Neural cell (in vitro differentiated cells): ENCODE data around the gene LAYN. TPM values are rescaled to one million over a fixed set of nuclear protein-coding genes. Genes with fewer than 3 reads are reported as not detected.

Experiments used
- H2AFZ ChIP-seq: fragments of 200-600, 300-800 bp; sonication (generic), shearing (Covaris generic); 2 replicates; pipeline ENCODE4 v1.6.0; 2014; ENCODE audit warnings: low read depth, mild to moderate bottlenecking, antibody characterized with exemption, low read length, moderate library complexity
- H3F3A ChIP-seq: fragments of 200-600 bp; shearing (Covaris generic); 2 replicates; pipeline ENCODE4 v1.6.1; 2016; ENCODE audit warnings: mild to moderate bottlenecking, moderate library complexity, mixed read lengths, antibody characterized with exemption, low read length; ENCODE audit not compliant: insufficient read depth, poor library complexity, severe bottlenecking
- H3K27ac ChIP-seq: fragments of 200-600, 300-800 bp; sonication (generic), shearing (Covaris generic); 2 replicates; pipeline ENCODE4 v1.5.1; 2014; ENCODE audit warnings: mild to moderate bottlenecking, low read length, moderate library complexity
- H3K27me3 ChIP-seq: fragments of 300-800, 200-600 bp; sonication (generic), shearing (Covaris generic); 2 replicates; pipeline ENCODE4 v1.6.0; 2014; ENCODE audit warnings: mild to moderate bottlenecking, low read depth, low read length, moderate library complexity; ENCODE audit not compliant: insufficient read depth
- H3K36me3 ChIP-seq: fragments of 300-800, 200-600 bp; sonication (generic), shearing (Covaris generic); 2 replicates; pipeline ENCODE4 v1.5.1; 2014; ENCODE audit warnings: mild to moderate bottlenecking, antibody characterized with exemption, low read length, moderate library complexity; ENCODE audit not compliant: insufficient read depth
- H3K4me2 ChIP-seq: fragments of 300-800, 200-600 bp; sonication (generic), shearing (Covaris generic); 2 replicates; pipeline ENCODE4 v1.6.0; 2014; ENCODE audit warnings: mild to moderate bottlenecking, low read length
- H3K4me3 ChIP-seq: fragments of 300-800, 200-600 bp; sonication (generic), shearing (Covaris generic); 2 replicates; pipeline ENCODE4 v1.5.1; 2014; ENCODE audit warnings: mild to moderate bottlenecking, low read length, moderate library complexity
- H3K79me2 ChIP-seq: fragments of 200-600 bp; shearing (Covaris generic); replicated peaks from 2 replicates; pipeline ENCODE4 v1.6.0; 2014; ENCODE audit warnings: mild to moderate bottlenecking, low read length, moderate library complexity; ENCODE audit not compliant: insufficient read depth
- H3K9ac ChIP-seq: fragments of 300-800, 200-600 bp; sonication (generic), shearing (Covaris generic); 2 replicates; pipeline ENCODE4 v1.6.1; 2016; ENCODE audit warnings: mild to moderate bottlenecking, low read length, mixed read lengths
- H3K9me2 ChIP-seq: fragments of 200-600 bp; shearing (Covaris generic); 2 replicates; pipeline ENCODE4 v1.6.1; 2016; ENCODE audit warnings: mild to moderate bottlenecking, low read length, mixed read lengths; ENCODE audit not compliant: insufficient read depth
- H3K9me3 ChIP-seq: fragments of 200-600, 300-800 bp; sonication (generic), shearing (Covaris generic); 2 replicates; pipeline ENCODE4 v1.6.1; 2016; ENCODE audit warnings: mild to moderate bottlenecking, mixed run types, low read length, moderate library complexity, mixed read lengths
- H4K20me1 ChIP-seq: fragments of 200-600 bp; shearing (Covaris generic); 2 replicates; pipeline ENCODE4 v1.6.1; 2016; ENCODE audit warnings: mild to moderate bottlenecking, mixed run types; ENCODE audit not compliant: insufficient read depth
- CTCF ChIP-seq: fragments of 450-650 bp; IDR thresholded peaks from 2 replicates; pipeline ENCODE4 v1.5.1; 2014; ENCODE audit warnings: antibody characterized with exemption, mild to moderate bottlenecking, moderate library complexity; ENCODE audit not compliant: poor library complexity, severe bottlenecking
- EP300 ChIP-seq: fragments of 450-650 bp; conservative IDR thresholded peaks from 2 replicates; pipeline ENCODE4 v1.6.1; 2014; ENCODE audit warnings: antibody characterized with exemption, mild to moderate bottlenecking, moderate library complexity; ENCODE audit not compliant: poor library complexity, severe bottlenecking
- EZH2 ChIP-seq: fragments of 200-600, 300-800 bp; shearing (Covaris generic), sonication (generic); IDR thresholded peaks from 2 replicates; pipeline ENCODE4 v1.6.1; 2014; ENCODE audit warnings: antibody characterized with exemption, low read length, borderline replicate concordance, mild to moderate bottlenecking; ENCODE audit not compliant: insufficient read depth, poor library complexity, severe bottlenecking
- MXI1 ChIP-seq: fragments of 450-650 bp; conservative IDR thresholded peaks from 2 replicates; pipeline ENCODE4 v1.6.1; 2014; ENCODE audit warnings: antibody characterized with exemption, mild to moderate bottlenecking; ENCODE audit not compliant: poor library complexity, severe bottlenecking
- POLR2AphosphoS5 ChIP-seq: IDR thresholded peaks from 2 replicates; pipeline ENCODE4 v1.6.1; 2012
- REST ChIP-seq: IDR thresholded peaks from 2 replicates; pipeline ENCODE4 v1.6.1; 2012; ENCODE audit warnings: borderline replicate concordance
- TAF1 ChIP-seq: IDR thresholded peaks from 2 replicates; pipeline ENCODE4 v1.6.1; 2012; ENCODE audit warnings: low read depth
- polyA plus RNA-seq: library from polyadenylated mRNA; depleted of rRNA; stranded (reverse); fragments of >200 nt; gene quantifications from 2 replicates; pipeline ENCODE4 v1.2.3, GENCODE V29; 2014

LAYN gene
- polyA plus RNA-seq, 1 donor from 2014 or later: not detected

GRCh38 chr11:111526501-111526900 is 14.0 kb upstream of the LAYN start:
- Histone ChIP-seq H3K79me2 (no peaks in the 10 kb centered on the region), H3K27ac (no peak overlapping the region), H3K9ac (no peak overlapping the region), H3K9me3 (no peaks in the 10 kb centered on the region), H3K4me3 (no peak overlapping the region), H3K9me2 (no peaks in the 10 kb centered on the region), H3F3A (no peaks in the 10 kb centered on the region), H3K27me3 (no peaks in the 10 kb centered on the region), H2AFZ (no peak overlapping the region), H4K20me1 (no peaks in the 10 kb centered on the region), H3K4me2 (no peak overlapping the region), H3K36me3 (no peaks in the 10 kb centered on the region)
- TF ChIP-seq EP300 (no peak), MXI1 (no peak)

GRCh38 chr11:111527279-111527678 is 13.2 kb upstream of the LAYN start:
- Histone ChIP-seq H3K27ac (no peak overlapping the region), H3K9ac (no peak overlapping the region), H3F3A (no peaks in the 10 kb centered on the region), H3K9me2 (no peaks in the 10 kb centered on the region), H3K9me3 (no peaks in the 10 kb centered on the region), H3K79me2 (no peaks in the 10 kb centered on the region), H2AFZ (no peak overlapping the region), H3K36me3 (no peaks in the 10 kb centered on the region), H3K4me3 (no peak overlapping the region), H3K27me3 (no peaks in the 10 kb centered on the region), H3K4me2 (no peak overlapping the region), H4K20me1 (no peaks in the 10 kb centered on the region)
- no peak for TF ChIP-seq TAF1
- no peak for TF ChIP-seq EZH2
- no peak for TF ChIP-seq POLR2AphosphoS5
- TF ChIP-seq MXI1: no peak
- no peak for TF ChIP-seq REST

- TF ChIP-seq TAF1 (no peak), CTCF (peak; percentile 34)
- H3K9me3 ChIP-seq: no peaks in the 10 kb centered on the region
- H3K27me3 ChIP-seq: no peaks in the 10 kb centered on the region
- no peak overlapping the region for H2AFZ ChIP-seq
- H3K9me2 ChIP-seq: no peaks in the 10 kb centered on the region
- H3K4me2 ChIP-seq: no peak overlapping the region
- H3F3A ChIP-seq: no peaks in the 10 kb centered on the region
- H3K4me3 ChIP-seq: no peak overlapping the region
- H3K79me2 ChIP-seq: no peaks in the 10 kb centered on the region
- no peak overlapping the region for H3K9ac ChIP-seq
- no peaks in the 10 kb centered on the region for H4K20me1 ChIP-seq
- no peak overlapping the region for H3K27ac ChIP-seq
- H3K36me3 ChIP-seq: no peaks in the 10 kb centered on the region
These were observed 12.0 kb upstream of the LAYN start for GRCh38 chr11:111528557-111528956.
